Large intestine (tissue), 3 donors: ENCODE measurements around the gene DYNLRB1. TPM values are rescaled to one million over a fixed set of nuclear protein-coding genes. Genes with fewer than 3 reads are reported as not detected.

Source experiments
- DNase-seq, 2 donors: peaks; one replicate each; pipeline versions ENCODE4 v3.0.0 to v3.0.0-alpha.2; 2013
- H3K27ac ChIP-seq: one replicate; pipeline ENCODE4 v1.5.1; 2013; ENCODE audit warnings: low read length
- H3K27me3 ChIP-seq: 2 replicates; pipeline ENCODE4 v1.6.1; 2013; ENCODE audit warnings: low read length; ENCODE audit not compliant: control insufficient read depth, insufficient read depth
- H3K36me3 ChIP-seq: 2 replicates; pipeline ENCODE4 v1.6.1; 2013; ENCODE audit warnings: low read length; ENCODE audit not compliant: control insufficient read depth, insufficient read depth
- H3K4me1 ChIP-seq: one replicate; pipeline ENCODE4 v1.6.1; 2013; ENCODE audit warnings: low read length; ENCODE audit not compliant: control insufficient read depth, insufficient read depth
- H3K4me3 ChIP-seq: one replicate; pipeline ENCODE4 v1.5.1; 2013; ENCODE audit warnings: low read length
- H3K9me3 ChIP-seq: one replicate; pipeline ENCODE4 v1.6.1; 2013; ENCODE audit warnings: mild to moderate bottlenecking, low read depth, low read length, moderate library complexity; ENCODE audit not compliant: control insufficient read depth
- WGBS: methylation state at CpG from one replicate; pipeline ENCODE4 v1.1.5; 2013; ENCODE audit warnings: low lambda C conversion rate; ENCODE audit not compliant: insufficient coverage; 5-methylcytosine and 5-hydroxymethylcytosine counted together
- polyA plus RNA-seq: library from polyadenylated mRNA; unstranded; fragments of 120-200 nt; gene quantifications from one replicate; pipeline ENCODE4 v1.2.1, GENCODE V29; 2013

Gene DYNLRB1
- polyA plus RNA-seq, 1 donor = 164 TPM

DNA sequence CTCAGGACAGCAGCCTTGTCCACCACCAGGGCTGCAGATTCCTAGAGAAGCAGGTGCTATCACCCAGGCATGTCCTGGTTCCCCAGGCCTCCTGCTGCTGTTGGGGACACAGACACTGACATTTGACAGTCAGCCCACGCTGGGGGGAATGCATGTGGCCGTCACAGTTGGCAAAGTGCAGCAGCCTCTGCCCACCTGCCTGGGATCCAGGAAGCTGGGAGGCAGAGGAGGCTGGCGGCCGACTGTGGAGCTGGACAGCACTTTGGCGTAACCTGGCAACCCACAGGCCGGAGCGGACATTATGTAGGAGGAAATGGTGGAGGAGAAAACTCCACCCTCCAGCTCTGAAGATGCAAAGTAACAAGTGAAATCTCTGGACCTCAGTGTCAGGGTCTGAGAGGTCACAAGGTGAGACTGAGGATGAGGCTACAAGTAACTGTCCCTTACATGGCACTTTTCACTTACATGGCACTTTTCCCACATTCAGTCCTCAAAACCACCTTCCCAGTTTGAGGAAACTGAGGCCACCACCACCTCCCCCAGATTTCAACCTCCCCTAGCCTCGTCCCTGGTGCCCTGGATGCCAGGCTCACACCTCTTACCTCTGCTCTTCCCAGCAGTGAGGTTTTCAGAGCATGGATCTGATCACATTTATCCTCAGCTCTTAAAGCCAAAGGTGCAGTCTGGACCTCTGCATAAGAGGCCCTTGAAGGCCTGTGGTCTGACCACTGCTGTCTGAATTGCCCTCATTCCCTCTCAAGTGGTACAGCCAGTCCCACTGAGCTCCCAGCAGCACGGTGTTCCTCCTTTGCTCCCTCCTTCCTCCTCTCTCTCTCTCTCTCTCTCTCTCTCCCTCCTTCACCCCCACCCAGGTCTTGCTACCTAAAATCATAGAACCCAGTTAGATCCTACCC lies 51.0 kb downstream of the DYNLRB1 start:
- Histone ChIP-seq H3K36me3 (peaks cover 16% of the 10 kb centered on the region), H3K27me3 (no peaks in the 10 kb centered on the region), H3K27ac (no peak overlapping the region), H3K4me1 (no peaks in the 10 kb centered on the region), H3K9me3 (no peaks in the 10 kb centered on the region), H3K4me3 (no peak overlapping the region)
- 80% methylated on average over 1 of the region's 9 CpGs for WGBS
- no peak for DNase-seq

DNA sequence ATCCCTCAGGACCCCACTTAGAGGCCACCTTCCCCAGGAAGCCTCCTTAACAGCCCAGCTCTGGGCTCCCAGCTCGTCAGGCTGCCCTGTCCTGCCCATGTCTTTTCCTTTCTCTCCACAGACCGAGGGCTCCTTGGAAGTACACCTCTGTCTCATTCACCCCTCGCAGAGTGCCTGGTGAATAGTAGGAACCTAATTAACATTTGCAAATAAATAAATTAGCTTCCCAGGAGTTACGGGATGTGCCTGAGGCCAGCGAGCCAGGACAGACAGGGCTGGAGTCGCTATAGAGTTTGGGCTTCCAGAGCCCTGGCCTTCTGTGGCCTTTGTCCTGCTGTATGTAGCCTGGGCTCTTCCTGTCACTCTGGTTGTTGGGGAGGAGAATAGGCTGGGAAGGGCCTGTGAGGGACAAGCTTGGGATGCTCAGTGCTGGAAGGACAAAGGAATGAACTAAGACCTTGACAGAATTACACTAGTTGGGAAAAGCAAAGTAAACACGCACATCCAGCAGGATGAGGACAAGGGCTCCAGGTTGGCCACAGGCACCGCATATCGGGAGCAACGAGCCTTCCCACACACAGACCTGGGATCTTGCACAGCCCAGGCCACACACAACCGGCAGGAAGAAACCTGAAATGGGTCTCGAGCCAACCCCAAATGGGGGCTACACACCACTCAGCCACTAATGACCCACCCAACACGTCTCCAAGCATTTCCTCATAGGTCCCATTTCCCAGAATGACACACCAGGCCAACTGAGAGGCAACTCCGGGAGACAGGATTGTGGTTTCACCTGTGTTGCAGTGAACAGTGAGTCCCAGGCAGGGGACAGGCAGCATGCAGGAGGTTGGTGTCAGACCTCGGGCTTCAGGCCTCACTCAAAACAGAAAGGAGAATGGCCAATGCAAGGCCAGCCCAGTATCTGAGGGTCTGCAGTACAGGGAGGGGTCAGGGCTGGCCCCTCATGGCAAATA lies 52.0 kb downstream of the DYNLRB1 start:
- no peak overlapping the region for H3K27ac ChIP-seq
- H3K4me1 ChIP-seq = no peaks in the 10 kb centered on the region
- no peak for DNase-seq
- no peak overlapping the region for H3K4me3 ChIP-seq
- no peaks in the 10 kb centered on the region for H3K27me3 ChIP-seq
- no peaks in the 10 kb centered on the region for H3K9me3 ChIP-seq
- WGBS = no CpG with 5 or more reads among the region's 15 CpGs
- peaks cover 16% of the 10 kb centered on the region for H3K36me3 ChIP-seq

DNA sequence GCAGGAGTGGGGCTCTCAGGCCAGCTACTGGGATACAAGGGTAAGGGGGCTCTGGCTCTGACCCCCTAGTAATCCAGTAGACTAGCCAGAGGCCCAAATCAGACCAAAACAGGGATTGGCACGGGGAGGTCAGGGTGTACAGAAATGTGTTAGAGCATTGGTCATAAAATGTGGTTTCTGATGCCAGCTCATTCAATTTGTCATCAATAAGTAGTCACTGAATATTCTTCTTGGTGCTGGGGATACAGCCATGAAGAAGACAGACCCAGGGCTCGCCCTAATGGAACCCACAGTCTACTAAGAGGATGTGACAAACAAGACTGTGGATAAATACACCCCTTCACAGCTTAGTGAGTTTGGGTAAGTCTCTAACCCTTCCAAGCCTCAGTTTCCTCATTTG lies 53.4 kb downstream of the DYNLRB1 start:
- no peak overlapping the region for H3K27ac ChIP-seq
- H3K36me3 ChIP-seq = peaks cover 27% of the 10 kb centered on the region
- no peaks in the 10 kb centered on the region for H3K9me3 ChIP-seq
- H3K4me1 ChIP-seq = no peaks in the 10 kb centered on the region
- DNase-seq = no peak
- no peak overlapping the region for H3K4me3 ChIP-seq
- H3K27me3 ChIP-seq = no peaks in the 10 kb centered on the region
- WGBS = no CpG with 5 or more reads among the region's 2 CpGs

DNA sequence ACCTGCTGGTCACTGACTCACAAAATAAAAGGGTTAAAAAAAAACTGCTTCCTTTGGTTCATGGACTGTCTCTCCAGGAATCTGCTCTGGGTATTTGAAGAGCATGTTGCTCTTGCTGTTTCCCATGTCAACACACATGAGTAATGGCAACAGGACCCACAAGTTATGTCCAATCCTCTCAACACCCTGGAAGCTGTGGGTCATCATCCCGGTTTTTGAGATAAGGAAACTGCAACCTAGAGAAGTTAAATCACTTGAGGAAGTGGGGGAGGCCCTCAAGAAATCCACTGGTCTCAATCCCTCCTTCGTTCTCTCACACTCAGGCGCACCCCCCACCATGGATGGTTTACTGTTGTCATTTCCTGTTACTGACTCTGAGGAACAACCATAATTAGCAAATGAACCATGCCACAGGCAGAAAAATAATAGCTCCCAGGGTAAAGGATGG lies 54.7 kb downstream of the DYNLRB1 start:
- Histone ChIP-seq H3K27ac (no peak overlapping the region), H3K36me3 (peaks cover 31% of the 10 kb centered on the region), H3K4me1 (no peaks in the 10 kb centered on the region), H3K27me3 (no peaks in the 10 kb centered on the region), H3K4me3 (no peak overlapping the region), H3K9me3 (no peaks in the 10 kb centered on the region)
- no CpG with 5 or more reads among the region's 3 CpGs for WGBS
- no peak for DNase-seq

DNA sequence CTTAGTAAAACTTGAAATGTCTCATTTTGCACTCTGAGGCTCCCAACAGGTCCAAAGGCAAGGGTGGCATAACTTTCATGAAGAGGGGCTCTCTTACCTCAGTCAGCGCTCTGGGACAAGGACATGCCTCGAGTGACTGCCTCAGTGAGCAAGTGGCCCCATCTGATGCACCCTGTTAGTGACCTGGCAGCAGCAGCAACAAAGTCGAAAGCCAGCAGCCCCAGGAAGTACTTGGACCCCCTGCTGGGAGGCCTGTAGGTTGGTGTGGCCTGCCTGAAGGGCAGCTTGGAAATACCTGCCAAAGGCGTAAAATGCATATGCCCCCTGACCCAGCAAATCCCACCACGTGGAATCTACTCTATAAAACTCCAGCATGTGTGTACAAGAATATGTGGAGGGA lies 55.5 kb downstream of the DYNLRB1 start:
- WGBS = no CpG with 5 or more reads among the region's 5 CpGs
- H3K4me1 ChIP-seq = no peaks in the 10 kb centered on the region
- DNase-seq = no peak
- no peak overlapping the region for H3K4me3 ChIP-seq
- no peaks in the 10 kb centered on the region for H3K27me3 ChIP-seq
- peaks cover 29% of the 10 kb centered on the region for H3K36me3 ChIP-seq
- H3K9me3 ChIP-seq = no peaks in the 10 kb centered on the region
- H3K27ac ChIP-seq = no peak overlapping the region

DNA sequence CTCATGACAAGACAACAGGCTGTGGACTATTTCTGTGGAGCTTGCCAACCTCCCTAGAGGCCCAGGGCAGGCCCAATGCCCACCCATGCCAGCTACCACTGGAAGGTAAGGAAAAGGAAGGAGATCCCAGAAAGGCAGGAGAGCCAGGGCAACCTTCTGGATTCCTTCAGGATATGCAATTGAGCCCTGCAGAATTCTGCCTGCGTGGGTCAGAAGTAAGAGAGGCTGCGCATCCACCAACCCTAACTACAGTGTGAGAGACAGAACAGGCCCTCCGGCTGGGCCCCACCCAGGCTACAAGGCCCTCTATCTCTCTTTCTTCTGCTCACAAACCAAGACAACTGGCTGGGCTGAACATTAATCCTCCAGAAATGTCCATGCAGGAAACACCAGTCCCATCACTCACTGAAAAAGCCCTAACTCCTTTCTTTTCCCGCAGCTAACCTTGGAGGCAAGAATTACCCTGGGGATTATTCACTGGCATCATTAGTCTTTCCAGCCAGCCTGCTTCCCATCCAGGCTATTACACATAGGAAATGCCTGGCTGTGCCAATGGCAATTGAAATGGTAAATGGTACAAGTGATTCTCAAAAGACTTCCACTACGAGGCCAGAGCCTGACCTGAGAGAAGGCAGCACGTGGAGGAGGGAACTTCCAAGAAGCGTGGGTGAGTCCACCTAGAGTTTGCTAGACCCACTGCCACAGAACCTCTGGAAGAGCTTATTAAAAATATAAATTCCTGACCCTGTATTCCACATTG lies 57.5 kb downstream of the DYNLRB1 start:
- H3K27ac ChIP-seq = no peak overlapping the region
- H3K4me3 ChIP-seq = no peak overlapping the region
- no peak for DNase-seq
- H3K9me3 ChIP-seq = no peaks in the 10 kb centered on the region
- H3K27me3 ChIP-seq = no peaks in the 10 kb centered on the region
- H3K36me3 ChIP-seq = peaks cover 23% of the 10 kb centered on the region
- no peaks in the 10 kb centered on the region for H3K4me1 ChIP-seq
- WGBS = no CpG with 5 or more reads among the region's 7 CpGs

DNA sequence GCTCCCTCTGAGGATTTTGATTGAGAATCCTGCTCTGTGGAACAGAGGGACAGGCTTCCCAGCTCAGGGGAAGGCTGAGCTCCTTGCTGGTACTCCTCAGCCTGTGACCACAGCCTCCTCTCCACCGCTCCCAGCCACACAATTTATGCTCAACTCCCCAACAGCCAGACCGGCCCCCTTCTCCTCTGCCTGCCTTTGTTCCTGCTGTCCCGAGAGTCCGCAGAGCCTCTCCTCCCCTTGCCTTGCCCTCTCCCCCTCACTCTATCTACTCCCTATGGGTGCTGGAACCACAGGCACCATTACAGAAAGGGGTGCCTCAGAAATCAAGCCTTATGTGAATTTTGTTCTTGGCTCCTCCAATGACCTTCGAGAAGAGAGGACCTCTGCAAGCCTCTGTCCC lies 58.2 kb downstream of the DYNLRB1 start:
- no peak for DNase-seq
- Histone ChIP-seq H3K4me1 (no peaks in the 10 kb centered on the region), H3K36me3 (peaks cover 23% of the 10 kb centered on the region), H3K27ac (no peak overlapping the region), H3K4me3 (no peak overlapping the region), H3K27me3 (no peaks in the 10 kb centered on the region), H3K9me3 (no peaks in the 10 kb centered on the region)
- 92% methylated on average over 3 of the region's 5 CpGs for WGBS

DNA sequence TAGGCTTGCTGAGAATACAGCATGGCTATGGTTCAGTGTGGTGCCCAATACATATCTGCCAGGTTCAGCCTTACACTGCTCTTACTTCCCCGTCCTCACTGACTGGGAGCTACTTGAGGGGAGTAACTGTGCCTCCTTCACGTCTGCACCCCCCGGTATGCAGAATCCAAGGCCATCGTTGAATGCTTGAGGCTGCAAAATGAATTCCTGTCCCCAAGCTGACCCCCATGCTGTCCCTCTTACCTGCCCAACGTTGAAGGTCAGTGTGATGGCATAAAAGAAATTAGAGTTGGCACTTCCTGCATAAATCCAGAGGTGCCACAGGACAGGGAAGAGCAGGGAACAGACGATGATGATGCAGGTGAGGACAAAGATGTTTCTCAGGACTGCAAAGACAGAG lies 58.6 kb downstream of the DYNLRB1 start:
- H3K27me3 ChIP-seq = no peaks in the 10 kb centered on the region
- no peaks in the 10 kb centered on the region for H3K4me1 ChIP-seq
- no peaks in the 10 kb centered on the region for H3K9me3 ChIP-seq
- H3K36me3 ChIP-seq = peaks cover 23% of the 10 kb centered on the region
- WGBS = no CpG with 5 or more reads among the region's 6 CpGs
- no peak for DNase-seq
- H3K4me3 ChIP-seq = no peak overlapping the region
- H3K27ac ChIP-seq = no peak overlapping the region

DNA sequence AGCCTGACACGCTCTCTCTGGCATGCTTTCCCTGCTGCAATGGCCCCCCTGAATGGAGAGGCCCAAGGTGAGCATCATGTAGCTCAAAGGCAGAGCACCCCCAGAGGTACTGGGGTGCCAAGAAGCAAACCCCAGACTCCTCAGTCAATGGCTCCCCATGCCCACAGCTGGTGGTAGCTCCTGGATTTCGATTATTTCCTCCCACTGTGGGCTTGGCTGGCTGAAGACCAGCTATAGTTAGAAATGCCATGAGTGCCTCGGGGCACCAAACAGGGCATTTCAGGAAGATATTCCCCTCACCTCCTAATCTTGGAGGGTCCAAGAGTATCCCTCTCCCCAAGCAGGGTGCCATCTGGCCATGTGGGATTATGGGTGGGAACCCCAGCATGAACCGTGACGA lies 59.0 kb downstream of the DYNLRB1 start:
- no CpG with 5 or more reads among the region's 5 CpGs for WGBS

DNA sequence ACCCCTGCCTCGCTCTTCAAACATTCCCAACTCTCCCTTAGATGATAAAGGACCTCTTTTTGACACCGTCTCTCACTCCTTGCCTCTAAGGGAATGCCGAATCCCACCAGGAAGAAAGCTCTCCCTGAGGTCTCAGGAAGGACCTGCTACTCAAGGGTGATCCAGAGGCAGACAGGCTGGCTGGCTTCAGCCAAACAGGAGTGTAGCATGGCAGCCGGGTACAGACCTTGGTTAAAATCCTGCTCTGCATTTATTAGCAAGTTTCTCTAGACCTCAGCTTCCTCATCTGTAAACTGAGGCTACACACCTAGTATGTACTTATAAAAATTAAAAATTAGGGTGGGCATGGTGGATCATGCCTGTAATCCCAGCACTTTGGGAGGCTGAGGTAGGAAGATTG lies 59.5 kb downstream of the DYNLRB1 start:
- H3K4me1 ChIP-seq = no peaks in the 10 kb centered on the region
- peaks cover 26% of the 10 kb centered on the region for H3K36me3 ChIP-seq
- H3K27me3 ChIP-seq = no peaks in the 10 kb centered on the region
- H3K27ac ChIP-seq = no peak overlapping the region
- no CpG with 5 or more reads among the region's 4 CpGs for WGBS
- H3K9me3 ChIP-seq = no peaks in the 10 kb centered on the region
- no peak overlapping the region for H3K4me3 ChIP-seq
- DNase-seq = no peak

More for the DNA sequence above, 59.0 kb downstream of the DYNLRB1 start:
- Histone ChIP-seq H3K27me3 (no peaks in the 10 kb centered on the region), H3K4me1 (no peaks in the 10 kb centered on the region), H3K27ac (no peak overlapping the region), H3K4me3 (no peak overlapping the region), H3K36me3 (peaks cover 23% of the 10 kb centered on the region), H3K9me3 (no peaks in the 10 kb centered on the region)
- DNase-seq = no peak
